HUES6 (cell line): ENCODE data around the gene SFMBT2.
A peak's percentile ranks its signal among the peaks of the same experiment; 100 is the strongest.
"Not testable (repeated sequence)": the region's sequence is repeated elsewhere in the genome, so short reads cannot be mapped to it uniquely, and the experiment has no call there.

Source experiments
- H3K27ac ChIP-seq: 2 replicates; pipeline ENCODE4 v1.7.0; 2013; ENCODE audit warnings: low read depth, mild to moderate bottlenecking, low read length, inconsistent platforms
- H3K27me3 ChIP-seq: 2 replicates; pipeline ENCODE4 v1.6.1; 2013; ENCODE audit warnings: low read length; ENCODE audit not compliant: control insufficient read depth, insufficient read depth
- H3K36me3 ChIP-seq: 2 replicates; pipeline ENCODE4 v1.6.1; 2013; ENCODE audit warnings: low read length; ENCODE audit not compliant: control insufficient read depth, insufficient read depth
- H3K4me1 ChIP-seq: 2 replicates; pipeline ENCODE4 v1.6.1; 2013; ENCODE audit warnings: low read length; ENCODE audit not compliant: control insufficient read depth, insufficient read depth
- H3K4me3 ChIP-seq: 2 replicates; pipeline ENCODE4 v1.5.1; 2013; ENCODE audit warnings: low read depth, low read length
- H3K9ac ChIP-seq: one replicate; pipeline ENCODE4 v1.6.1; 2013; ENCODE audit warnings: mild to moderate bottlenecking, low read length
- H3K9me3 ChIP-seq: 2 replicates; pipeline ENCODE4 v1.6.1; 2013; ENCODE audit warnings: low read depth, low read length; ENCODE audit not compliant: control insufficient read depth, insufficient read depth

SFMBT2 gene

DNA sequence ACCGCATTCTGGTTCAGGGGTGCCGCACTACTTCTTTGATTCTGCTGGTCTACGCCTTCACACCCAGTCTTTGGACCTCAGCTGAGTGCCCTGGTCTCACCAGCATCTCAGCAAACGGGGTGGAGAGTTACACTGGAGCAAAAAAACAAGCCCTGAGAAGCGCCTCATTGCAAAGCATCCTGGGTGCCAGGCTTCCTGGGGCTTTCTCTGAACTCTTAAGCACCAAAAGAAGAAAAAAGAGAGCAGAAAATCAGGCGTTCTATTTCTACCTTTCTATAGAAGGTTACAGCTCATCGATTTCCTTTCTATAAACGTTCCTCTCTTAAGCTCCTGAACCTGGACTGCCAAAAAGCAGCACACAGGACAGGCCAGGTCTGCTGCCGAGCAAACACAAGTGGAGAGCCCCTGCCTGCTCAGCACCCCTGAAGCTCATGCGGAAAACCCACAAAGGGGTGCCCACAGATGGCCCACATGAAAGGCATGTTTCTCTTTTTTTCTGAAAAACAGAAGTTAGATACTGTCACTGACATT is 217.9 kb downstream of the SFMBT2 start:
- H3K27me3 ChIP-seq: no peaks in the 10 kb centered on the region
- H3K36me3 ChIP-seq: peaks cover 20% of the 10 kb centered on the region
- no peak overlapping the region for H3K9ac ChIP-seq
- H3K4me3 ChIP-seq: no peak overlapping the region
- H3K4me1 ChIP-seq: no peaks in the 10 kb centered on the region
- H3K27ac ChIP-seq: no peak overlapping the region
- peaks cover 10% of the 10 kb centered on the region for H3K9me3 ChIP-seq

DNA sequence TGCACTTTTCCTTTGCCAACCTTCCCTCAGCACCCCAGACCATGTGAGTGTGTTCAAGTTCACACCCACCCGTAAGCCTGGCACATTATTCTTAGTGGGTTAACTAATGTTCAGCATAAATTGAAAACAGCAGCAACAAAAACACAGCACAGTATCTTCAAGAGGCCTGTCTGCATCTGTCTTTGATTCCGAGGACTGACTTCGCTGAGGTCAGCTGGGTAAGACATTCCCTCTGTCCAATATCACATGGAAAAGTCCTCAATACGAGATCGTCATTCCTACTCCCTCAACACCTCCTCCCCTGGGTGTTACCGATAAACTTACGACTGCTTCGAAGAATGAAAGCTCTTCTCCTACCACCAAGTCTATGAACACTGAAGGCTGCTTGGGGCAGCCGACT is 218.8 kb downstream of the SFMBT2 start:
- H3K27me3 ChIP-seq: no peaks in the 10 kb centered on the region
- H3K36me3 ChIP-seq: peaks cover 18% of the 10 kb centered on the region
- H3K9me3 ChIP-seq: peaks cover 10% of the 10 kb centered on the region

DNA sequence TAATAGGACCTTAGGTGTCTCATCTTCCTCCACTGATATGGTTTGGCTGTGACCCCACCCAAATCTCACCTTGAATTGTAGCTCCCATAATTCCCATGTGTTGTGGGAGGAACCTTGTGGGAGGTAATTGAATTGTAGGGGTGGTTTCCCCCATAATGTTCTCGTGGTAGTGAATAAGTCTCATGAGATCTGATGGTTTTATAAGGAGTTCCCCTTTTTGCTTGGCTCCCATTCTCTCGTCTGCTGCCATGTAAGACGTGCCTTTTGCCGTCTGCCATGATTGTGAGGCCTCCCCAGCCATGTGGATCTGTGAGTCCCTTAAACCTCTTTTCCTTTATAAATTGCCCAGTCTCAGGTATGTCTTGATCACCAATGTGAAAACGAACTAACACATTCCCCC is 220.1 kb downstream of the SFMBT2 start:
- H3K4me1 ChIP-seq, H3K27me3 ChIP-seq, H3K27ac ChIP-seq, H3K9ac ChIP-seq, H3K4me3 ChIP-seq: not testable (repeated sequence)
- peaks cover 11% of the 10 kb centered on the region for H3K36me3 ChIP-seq
- H3K9me3 ChIP-seq: peaks cover 10% of the 10 kb centered on the region

More for the DNA sequence above, 218.8 kb downstream of the SFMBT2 start:
- Histone ChIP-seq H3K4me1 (no peaks in the 10 kb centered on the region), H3K9ac (no peak overlapping the region), H3K27ac (no peak overlapping the region), H3K4me3 (no peak overlapping the region)

DNA sequence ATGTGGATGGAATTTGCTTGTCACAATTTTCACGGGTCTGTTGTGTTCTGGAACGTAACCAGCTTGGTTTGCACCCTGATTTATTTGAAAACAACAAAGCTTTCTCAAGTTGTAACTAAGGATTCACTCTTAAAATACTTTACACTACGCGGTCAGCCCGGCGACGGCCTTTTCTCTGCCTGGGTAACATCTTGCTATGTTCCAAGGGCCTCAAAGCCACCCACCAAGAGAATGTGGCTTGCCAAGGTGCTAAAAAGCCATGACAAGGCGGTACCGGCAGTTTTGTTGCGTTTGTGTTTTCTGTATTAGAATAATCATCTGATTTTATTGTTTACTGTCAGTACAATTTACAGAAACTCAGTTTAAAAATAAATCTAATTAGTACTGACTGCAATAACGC is 220.9 kb downstream of the SFMBT2 start:
- Histone ChIP-seq H3K9me3 (peaks cover 2% of the 10 kb centered on the region; the same call in 1 of the 2 replicates), H3K4me3 (no peak overlapping the region), H3K4me1 (no peaks in the 10 kb centered on the region), H3K36me3 (peaks cover 5% of the 10 kb centered on the region), H3K27ac (no peak overlapping the region), H3K27me3 (no peaks in the 10 kb centered on the region), H3K9ac (no peak overlapping the region)

DNA sequence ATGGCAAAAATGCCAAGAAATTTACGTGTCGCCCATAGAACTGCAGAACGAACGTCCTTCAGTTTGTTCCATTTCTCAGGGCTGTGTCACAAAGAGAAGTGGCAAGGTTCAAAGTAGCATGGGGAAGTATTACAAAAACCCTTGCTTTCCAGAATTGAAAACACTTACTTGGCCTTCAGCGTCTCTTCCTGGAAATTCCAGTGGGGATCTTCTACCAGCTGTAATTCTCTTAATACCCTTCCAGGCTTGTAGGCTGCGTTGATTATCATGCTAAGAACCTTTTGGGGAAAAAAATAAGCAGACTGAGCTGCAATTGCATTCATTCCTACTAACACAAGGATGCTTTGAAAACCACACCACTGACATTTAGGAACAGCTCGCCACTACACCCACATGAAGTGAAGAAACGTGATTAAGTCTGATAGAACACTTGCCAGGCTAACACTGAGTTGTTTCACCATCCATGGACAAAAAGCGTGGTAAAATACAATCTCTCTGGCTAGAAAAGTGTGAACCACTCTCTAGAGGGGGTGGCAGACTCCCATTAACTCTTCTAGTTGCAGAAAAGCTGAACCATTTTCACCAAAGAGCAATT is 222.3 kb downstream of the SFMBT2 start:
- no peaks in the 10 kb centered on the region for H3K9me3 ChIP-seq
- H3K4me3 ChIP-seq: no peak overlapping the region
- peaks cover 2% of the 10 kb centered on the region; the same call in 1 of the 2 replicates for H3K36me3 ChIP-seq
- no peak overlapping the region for H3K9ac ChIP-seq
- no peaks in the 10 kb centered on the region for H3K27me3 ChIP-seq
- H3K4me1 ChIP-seq: no peaks in the 10 kb centered on the region
- H3K27ac ChIP-seq: no peak overlapping the region

DNA sequence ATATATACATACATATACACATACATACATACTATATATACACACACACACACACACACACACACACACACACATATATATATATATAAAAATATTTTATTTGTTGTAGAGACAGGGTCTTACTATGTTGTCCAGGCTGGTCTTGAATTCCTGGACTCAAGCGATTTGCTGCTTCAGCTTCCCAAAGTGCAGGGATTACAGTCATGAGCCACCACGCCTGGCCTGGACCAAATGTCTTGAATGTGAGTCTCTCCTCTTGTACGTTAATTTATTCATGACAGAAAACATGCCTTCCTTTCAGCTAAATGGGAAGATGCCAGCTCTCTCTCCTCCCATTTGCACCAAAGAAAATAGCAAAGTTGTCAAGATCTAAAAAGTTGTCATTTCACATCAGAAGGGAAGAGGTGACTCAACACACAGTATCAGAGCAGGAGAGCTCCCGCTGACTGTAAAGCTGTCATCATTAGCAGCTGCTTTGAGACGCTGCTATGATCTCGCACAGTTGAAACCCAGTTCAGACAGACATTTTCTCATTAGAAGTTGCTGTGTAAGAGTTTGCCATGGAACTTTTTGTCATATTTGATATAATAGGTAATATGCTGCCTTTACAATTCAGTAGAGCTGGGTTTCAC is 224.3 kb downstream of the SFMBT2 start:
- H3K36me3 ChIP-seq: peaks cover 2% of the 10 kb centered on the region; the same call in 1 of the 2 replicates
- no peaks in the 10 kb centered on the region for H3K9me3 ChIP-seq
- H3K27ac ChIP-seq: no peak overlapping the region
- no peak overlapping the region for H3K4me3 ChIP-seq
- no peak overlapping the region for H3K9ac ChIP-seq
- no peaks in the 10 kb centered on the region for H3K27me3 ChIP-seq
- H3K4me1 ChIP-seq: no peaks in the 10 kb centered on the region

DNA sequence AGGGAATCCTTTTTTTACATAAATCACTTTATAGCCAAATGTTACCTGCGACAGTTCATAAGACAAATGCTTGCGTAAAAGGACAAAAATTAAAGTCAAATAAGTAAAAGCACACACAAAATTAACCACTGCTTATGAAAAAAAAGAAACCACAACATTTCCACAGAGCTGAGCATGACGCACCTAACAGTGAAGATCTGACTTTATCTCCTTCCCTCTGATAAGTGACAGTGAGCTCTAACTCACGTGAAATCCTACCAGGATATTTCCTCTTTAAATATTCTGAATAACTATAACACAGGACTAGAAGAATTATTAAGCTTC is 225.5 kb downstream of the SFMBT2 start:
- Histone ChIP-seq H3K9ac (no peak overlapping the region), H3K27ac (peak overlapping the region; percentile 16; the same call in 1 of the 2 replicates)

DNA sequence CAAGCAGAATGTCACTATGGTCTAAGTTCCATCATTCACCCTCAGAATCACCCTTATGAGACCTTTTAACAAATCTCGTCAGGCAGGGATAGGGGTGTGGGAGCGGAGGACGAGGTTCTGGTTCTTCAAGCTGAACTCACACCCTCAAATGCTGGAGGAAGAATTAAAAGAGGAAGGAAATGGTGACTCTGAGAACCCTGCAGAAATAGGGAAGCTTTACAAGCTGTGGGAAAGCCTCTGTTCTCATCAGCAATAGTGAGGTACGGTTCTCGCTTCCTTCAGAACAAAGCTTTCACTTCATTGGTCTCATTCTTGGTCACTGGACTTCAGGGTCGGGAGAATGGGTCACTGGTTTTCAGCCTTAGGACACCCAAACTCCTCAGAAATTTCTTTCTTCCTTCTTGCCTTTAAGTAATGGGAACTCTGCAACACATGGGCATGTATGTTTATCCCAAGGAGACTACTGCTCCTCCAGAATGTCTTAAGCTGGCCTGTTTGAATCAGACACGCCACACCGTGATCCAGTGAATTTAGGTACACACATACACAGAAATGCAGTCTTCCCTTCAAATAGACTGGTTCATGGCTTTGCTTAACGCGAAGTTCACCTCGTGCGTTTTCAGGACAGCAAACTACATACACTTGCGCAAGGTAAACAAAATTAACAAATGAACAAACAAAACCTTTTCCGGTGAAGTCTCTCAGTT is 226.0 kb downstream of the SFMBT2 start:
- Histone ChIP-seq H3K36me3 (peaks cover 2% of the 10 kb centered on the region; the same call in 1 of the 2 replicates), H3K27ac (no peak overlapping the region), H3K9ac (no peak overlapping the region), H3K4me3 (no peak overlapping the region), H3K9me3 (no peaks in the 10 kb centered on the region), H3K4me1 (no peaks in the 10 kb centered on the region), H3K27me3 (no peaks in the 10 kb centered on the region)

More for the DNA sequence above, 225.5 kb downstream of the SFMBT2 start:
- Histone ChIP-seq H3K27me3 (no peaks in the 10 kb centered on the region), H3K36me3 (peaks cover 2% of the 10 kb centered on the region; the same call in 1 of the 2 replicates), H3K4me1 (no peaks in the 10 kb centered on the region), H3K4me3 (no peak overlapping the region), H3K9me3 (no peaks in the 10 kb centered on the region)

DNA sequence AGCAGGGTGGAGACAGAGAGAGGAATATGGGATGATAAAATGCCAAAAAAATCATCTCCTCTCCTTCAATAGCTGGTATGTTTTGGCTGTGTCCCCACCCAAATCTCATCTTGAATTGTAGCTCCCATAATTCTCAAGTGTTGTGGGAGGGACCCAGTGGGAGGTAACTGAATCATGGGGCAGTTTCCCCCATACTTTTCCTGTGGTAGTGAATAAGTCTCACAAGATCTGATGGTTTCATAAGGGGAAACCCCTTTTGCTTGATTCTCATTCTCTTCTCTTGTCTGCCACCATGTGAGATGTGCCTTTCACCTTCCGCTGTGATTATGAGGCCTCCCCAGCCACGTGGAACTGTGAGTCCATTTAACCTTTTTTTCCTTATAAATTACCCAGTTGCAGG is 226.7 kb downstream of the SFMBT2 start:
- not testable (repeated sequence) for H3K9ac ChIP-seq, H3K4me1 ChIP-seq, H3K36me3 ChIP-seq, H3K27me3 ChIP-seq, H3K4me3 ChIP-seq, H3K27ac ChIP-seq, H3K9me3 ChIP-seq

DNA sequence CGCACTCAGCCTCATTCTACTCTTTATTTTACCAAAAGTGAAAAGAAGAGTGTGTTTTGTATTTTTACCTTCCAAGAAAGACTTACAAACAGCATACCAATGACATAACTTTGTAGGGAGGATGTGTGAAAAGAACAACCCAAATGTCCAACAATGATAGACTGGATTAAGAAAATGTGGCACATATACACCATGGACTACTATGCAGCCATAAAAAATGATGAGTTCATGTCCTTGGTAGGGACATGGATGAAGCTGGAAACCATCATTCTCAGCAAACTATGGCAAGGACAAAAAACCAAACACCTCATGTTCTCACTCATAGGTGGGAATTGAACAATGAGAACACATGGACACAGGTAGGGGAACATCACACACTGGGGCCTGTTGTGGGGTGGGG is 228.5 kb downstream of the SFMBT2 start:
- H3K36me3 ChIP-seq, H3K9ac ChIP-seq: not testable (repeated sequence)

DNA sequence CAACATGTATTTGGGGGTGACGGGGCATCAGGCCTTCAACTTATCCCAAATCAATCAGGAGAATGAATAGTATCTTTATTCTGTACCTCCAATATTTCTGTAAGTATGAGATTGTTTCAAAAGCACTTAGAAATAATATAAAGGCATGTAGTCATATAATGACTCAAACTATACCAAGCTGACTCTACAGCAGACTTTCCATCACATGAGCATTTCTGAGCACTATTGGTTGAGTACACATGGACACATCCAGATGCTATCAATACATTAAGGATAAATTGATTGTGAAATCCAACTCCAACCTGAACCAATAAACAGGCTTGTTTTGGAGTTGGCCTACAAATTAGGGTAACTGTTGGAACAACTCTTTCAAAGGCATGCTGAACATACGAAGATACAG is 229.4 kb downstream of the SFMBT2 start:
- Histone ChIP-seq H3K27ac (no peak overlapping the region), H3K9ac (no peak overlapping the region), H3K27me3 (no peaks in the 10 kb centered on the region), H3K4me1 (no peaks in the 10 kb centered on the region), H3K36me3 (no peaks in the 10 kb centered on the region; the same call in 1 of the 2 replicates), H3K9me3 (no peaks in the 10 kb centered on the region), H3K4me3 (no peak overlapping the region)

More for the DNA sequence above, 228.5 kb downstream of the SFMBT2 start:
- H3K27me3 ChIP-seq, H3K27ac ChIP-seq, H3K4me1 ChIP-seq, H3K4me3 ChIP-seq, H3K9me3 ChIP-seq: not testable (repeated sequence)
